Spleen (tissue), 11 donors: Measurements from ENCODE around the gene AKR1B1. TPM values are rescaled to one million over a fixed set of nuclear protein-coding genes. Genes with fewer than 3 reads are reported as not detected.

Source experiments
- DNase-seq: peaks from one replicate; pipeline ENCODE4 v3.0.0-alpha.2; 2020
- H3K27ac ChIP-seq, 8 donors: fragments of 200-600 bp; sonication (generic) in 7 of 8; 1 replicate in 4 of 8; 2 replicates in 4 of 8; pipeline versions ENCODE4 v1.5.0 to v1.8.0; 2016 to 2021; ENCODE audit warnings: inconsistent platforms in 4 of 8, mild to moderate bottlenecking in 4 of 8, moderate library complexity in 1 of 8
- H3K27me3 ChIP-seq, 7 donors: fragments of 200-600 bp; sonication (generic) in 6 of 7; replicated peaks in 1 of 7; 1 replicate in 4 of 7; 2 replicates in 3 of 7; pipeline versions ENCODE4 v1.5.0 to v1.8.0; 2016 to 2021; ENCODE audit warnings: inconsistent platforms in 3 of 7, mild to moderate bottlenecking in 1 of 7
- H3K36me3 ChIP-seq, 6 donors: fragments of 200-600 bp; sonication (generic) in 5 of 6; 1 replicate in 4 of 6; 2 replicates in 2 of 6; pipeline versions ENCODE4 v1.5.0 to v1.8.0; 2016 to 2021; ENCODE audit warnings: inconsistent platforms in 2 of 6
- H3K4me1 ChIP-seq, 6 donors: fragments of 200-600 bp; sonication (generic) in 5 of 6; 1 replicate in 3 of 6; 2 replicates in 3 of 6; pipeline versions ENCODE4 v1.5.0 to v1.8.0; 2016 to 2021; ENCODE audit warnings: inconsistent platforms in 3 of 6
- H3K4me3 ChIP-seq, 8 donors: fragments of 200-600 bp; sonication (generic) in 7 of 8; 1 replicate in 4 of 8; 2 replicates in 4 of 8; pipeline versions ENCODE4 v1.5.0 to v1.8.0; 2016 to 2021; ENCODE audit warnings: inconsistent platforms in 4 of 8, mild to moderate bottlenecking in 4 of 8, moderate library complexity in 2 of 8
- H3K9me3 ChIP-seq, 8 donors: fragments of 200-600 bp; sonication (generic) in 7 of 8; 1 replicate in 4 of 8; 2 replicates in 4 of 8; pipeline versions ENCODE4 v1.5.0 to v1.8.0; 2016 to 2021; ENCODE audit warnings: inconsistent platforms in 4 of 8
- CTCF ChIP-seq, 11 experiments: fragments of 200-600 bp in 7 of 11; fragments of 450-650 bp in 4 of 11; sonication (generic) in 4 of 11; IDR thresholded peaks in 8 of 11; conservative IDR thresholded peaks in 3 of 11; 1 replicate in 7 of 11; 2 replicates in 4 of 11; pipeline versions ENCODE4 v1.4.0 to v1.8.0; 2016 to 2021; ENCODE audit warnings: antibody characterized with exemption in 11 of 11, inconsistent platforms in 4 of 11, mild to moderate bottlenecking in 1 of 11
- POLR2A ChIP-seq, 3 donors: fragments of 450-650 bp; IDR thresholded peaks; one replicate each; pipeline ENCODE4 v1.5.1; 2017; ENCODE audit warnings: antibody characterized with exemption in 3 of 3, mild to moderate bottlenecking in 1 of 3
- POLR2AphosphoS5 ChIP-seq, 3 donors: sonication (generic); formaldehyde crosslinking; IDR thresholded peaks; one replicate each; pipeline ENCODE4 v1.5.1; 2017; ENCODE audit warnings: antibody characterized with exemption in 3 of 3
- WGBS, 5 donors: extraction: QIAGEN DNeasy Blood & Tissue Kit in 3 of 5; methylation state at CpG; one replicate each; pipeline versions ENCODE4 v1.1.5 to v1.1.7; 2013 to 2018; 5-methylcytosine and 5-hydroxymethylcytosine counted together
- intact Hi-C: fragments of 100-400 bp; cut with DNase I; formaldehyde crosslinking; loops from one replicate; pipeline ENCODE4 v1.15.0; 2023; ENCODE audit warnings: low total_unique reads
- polyA plus RNA-seq, 3 donors: library from polyadenylated mRNA; stranded (reverse); fragments of 200-250 nt; gene quantifications; one replicate each; pipeline ENCODE4 v1.2.1, GENCODE V29; 2013
- total RNA-seq, 7 donors: library from RNA; depleted of rRNA in 3 of 7; stranded (reverse); fragments of >200 nt in 3 of 7; fragmentation: NEBNext Ultra II Directional in 4 of 7; extraction: Animal tissue kit (Norgen Biotek cat#: 25700) in 4 of 7; gene quantifications; one replicate each; pipeline versions ENCODE4 v1.1.0 to v1.2.1, GENCODE V29; 2016 to 2021
- donor health status: healthy with polysubstance abuse.
- donor health status: DM: no; HTN: no; CAD: no; lungs with moderate emphysema.
- donor health status: DM: no; HTN: no; CAD: no.
- donor health status: Bipolar disorder and iron deficiency.
- donor health status: healthy.
- donor health status: DM: no; HTN: no; CAD: no.
- donor health status: DM: yes; HTN: yes; CAD: no.

AKR1B1 gene
- total and polyA plus RNA-seq, 10 donors, result 53.7 to 112 (median 68.3) TPM

GRCh38 chr7:134481167-134481566 lies 22.3 kb upstream of the AKR1B1 start:
- Histone ChIP-seq H3K4me1 (peaks cover 0 to 7% (median 0%) of the 10 kb centered on the region in 6 donors), H3K9me3 (no peaks in the 10 kb centered on the region)
- intact Hi-C loops, result no loop called here

GRCh38 chr7:134480730-134481129 lies 21.8 kb upstream of the AKR1B1 start:
- no peaks in the 10 kb centered on the region for H3K36me3 ChIP-seq
- no peak overlapping the region for H3K27ac ChIP-seq
- H3K27me3 ChIP-seq, result peaks cover 0 to 7% (median 0%) of the 10 kb centered on the region in 7 donors
- TF ChIP-seq POLR2AphosphoS5 (IDR thresholded peaks at IDR 0.05), result no peak
- no peak for TF ChIP-seq POLR2A (IDR thresholded peaks at IDR 0.05)
- TF ChIP-seq CTCF (IDR thresholded peaks at IDR 0.05 in 8 of 11, conservative IDR thresholded peaks at IDR 0.05 in 3 of 11), result no peak
- intact Hi-C loops, result no loop called here
- 39 to 64% (median 48%) methylated on average over 2 of the region's 2 CpGs for WGBS, 5 donors
- peaks cover 0 to 7% (median 0%) of the 10 kb centered on the region in 6 donors for H3K4me1 ChIP-seq
- no peak for DNase-seq
- no peaks in the 10 kb centered on the region for H3K9me3 ChIP-seq
- no peak overlapping the region for H3K4me3 ChIP-seq

More at GRCh38 chr7:134481167-134481566, 22.3 kb upstream of the AKR1B1 start:
- H3K4me3 ChIP-seq, result no peak overlapping the region
- peaks cover 0 to 10% (median 0%) of the 10 kb centered on the region in 7 donors for H3K27me3 ChIP-seq
- WGBS, 5 donors, result 76 to 85% (median 82%) methylated on average over 3 of the region's 3 CpGs
- DNase-seq, result no peak
- no peaks in the 10 kb centered on the region for H3K36me3 ChIP-seq
- no peak for TF ChIP-seq POLR2AphosphoS5 (IDR thresholded peaks at IDR 0.05)
- TF ChIP-seq CTCF (IDR thresholded peaks at IDR 0.05 in 8 of 11, conservative IDR thresholded peaks at IDR 0.05 in 3 of 11), result no peak
- no peak for TF ChIP-seq POLR2A (IDR thresholded peaks at IDR 0.05)
- H3K27ac ChIP-seq, result no peak overlapping the region

- no peak overlapping the region for H3K4me3 ChIP-seq
- peaks cover 0 to 7% (median 0%) of the 10 kb centered on the region in 6 donors for H3K4me1 ChIP-seq
- H3K27me3 ChIP-seq, result peaks cover 0 to 5% (median 0%) of the 10 kb centered on the region in 7 donors
- no peak for DNase-seq
- peaks cover 0 to under 1% (median 0%) of the 10 kb centered on the region in 8 donors for H3K9me3 ChIP-seq
- intact Hi-C loops, result no loop called here
- TF ChIP-seq POLR2AphosphoS5 (IDR thresholded peaks at IDR 0.05) (no peak), CTCF (IDR thresholded peaks at IDR 0.05 in 8 of 11, conservative IDR thresholded peaks at IDR 0.05 in 3 of 11) (no peak)
- H3K27ac ChIP-seq, result no peak overlapping the region
- H3K36me3 ChIP-seq, result no peaks in the 10 kb centered on the region
Measured at GRCh38 chr7:134480202-134480601, 21.3 kb upstream of the AKR1B1 start.

GRCh38 chr7:134478707-134479106 lies 19.8 kb upstream of the AKR1B1 start:
- peaks cover 0 to 7% (median 0%) of the 10 kb centered on the region in 6 donors for H3K4me1 ChIP-seq
- WGBS, 5 donors, result 78 to 92% (median 84%) methylated on average over 2 of the region's 2 CpGs
- no peak overlapping the region for H3K27ac ChIP-seq
- TF ChIP-seq POLR2A (IDR thresholded peaks at IDR 0.05) (no peak), CTCF (IDR thresholded peaks at IDR 0.05 in 8 of 11, conservative IDR thresholded peaks at IDR 0.05 in 3 of 11) (no peak), POLR2AphosphoS5 (IDR thresholded peaks at IDR 0.05) (no peak)
- intact Hi-C loops, result no loop called here
- DNase-seq, result no peak
- H3K9me3 ChIP-seq, result peaks cover 0 to 4% (median 0%) of the 10 kb centered on the region in 8 donors
- peaks cover 0 to 4% (median 0%) of the 10 kb centered on the region in 7 donors for H3K27me3 ChIP-seq
- no peak overlapping the region for H3K4me3 ChIP-seq
- no peaks in the 10 kb centered on the region for H3K36me3 ChIP-seq
